C1 segment of cervical spinal cord (tissue), 14 donors: ENCODE measurements around the gene PTPRM.

ENCODE experiments used
- DNase-seq, 14 donors: peaks; one replicate each; lab custom pipeline; 2025; lab: John Stamatoyannopoulos, UW

Gene PTPRM

GRCh38 chr18:7754725-7755181 lies 187.6 kb downstream of the PTPRM start:
- DNase-seq = no peak

- DNase-seq = no peak
These were observed 188.8 kb downstream of the PTPRM start for GRCh38 chr18:7755753-7756475.

GRCh38 chr18:7757175-7757574 lies 190.1 kb downstream of the PTPRM start:
- no peak for DNase-seq

- DNase-seq = no peak
These were observed 191.6 kb downstream of the PTPRM start for GRCh38 chr18:7758764-7759163.

GRCh38 chr18:7760967-7761948 lies 194.1 kb downstream of the PTPRM start:
- DNase-seq = no peak

GRCh38 chr18:7764405-7764804 lies 197.3 kb downstream of the PTPRM start:
- DNase-seq = no peak

GRCh38 chr18:7766346-7766745 lies 199.2 kb downstream of the PTPRM start:
- no peak for DNase-seq

- DNase-seq = no peak
These were observed 199.7 kb downstream of the PTPRM start for GRCh38 chr18:7766817-7767216.

GRCh38 chr18:7770908-7771307 lies 203.8 kb downstream of the PTPRM start:
- DNase-seq = no peak

- no peak for DNase-seq
These were observed 205.4 kb downstream of the PTPRM start for GRCh38 chr18:7772510-7772888.

GRCh38 chr18:7772951-7773350 lies 205.8 kb downstream of the PTPRM start:
- DNase-seq = no peak

GRCh38 chr18:7775128-7775527 lies 208.0 kb downstream of the PTPRM start:
- no peak for DNase-seq

GRCh38 chr18:7775843-7776242 lies 208.7 kb downstream of the PTPRM start:
- DNase-seq = no peak

GRCh38 chr18:7778181-7778580 lies 211.1 kb downstream of the PTPRM start:
- no peak for DNase-seq

GRCh38 chr18:7779211-7779610 lies 212.1 kb downstream of the PTPRM start:
- no peak for DNase-seq

GRCh38 chr18:7784171-7784570 lies 217.1 kb downstream of the PTPRM start:
- no peak for DNase-seq

GRCh38 chr18:7786569-7786968 lies 219.5 kb downstream of the PTPRM start:
- DNase-seq = no peak

- no peak for DNase-seq
These were observed 220.2 kb downstream of the PTPRM start for GRCh38 chr18:7787339-7787738.

- no peak for DNase-seq
These were observed 222.9 kb downstream of the PTPRM start for GRCh38 chr18:7789856-7790552.

GRCh38 chr18:7793100-7793499 lies 226.0 kb downstream of the PTPRM start:
- DNase-seq = no peak

GRCh38 chr18:7803956-7804469 lies 236.9 kb downstream of the PTPRM start:
- DNase-seq = no peak

- DNase-seq = no peak
These were observed 238.0 kb downstream of the PTPRM start for GRCh38 chr18:7805096-7805495.
